ENCODE data around the gene SLC12A3. TPM values are rescaled to one million over a fixed set of nuclear protein-coding genes. Genes with fewer than 3 reads are reported as not detected.

Gene SLC12A3
- total RNA-seq, 1 experiment from 2014 or later, result not detected

DNA sequence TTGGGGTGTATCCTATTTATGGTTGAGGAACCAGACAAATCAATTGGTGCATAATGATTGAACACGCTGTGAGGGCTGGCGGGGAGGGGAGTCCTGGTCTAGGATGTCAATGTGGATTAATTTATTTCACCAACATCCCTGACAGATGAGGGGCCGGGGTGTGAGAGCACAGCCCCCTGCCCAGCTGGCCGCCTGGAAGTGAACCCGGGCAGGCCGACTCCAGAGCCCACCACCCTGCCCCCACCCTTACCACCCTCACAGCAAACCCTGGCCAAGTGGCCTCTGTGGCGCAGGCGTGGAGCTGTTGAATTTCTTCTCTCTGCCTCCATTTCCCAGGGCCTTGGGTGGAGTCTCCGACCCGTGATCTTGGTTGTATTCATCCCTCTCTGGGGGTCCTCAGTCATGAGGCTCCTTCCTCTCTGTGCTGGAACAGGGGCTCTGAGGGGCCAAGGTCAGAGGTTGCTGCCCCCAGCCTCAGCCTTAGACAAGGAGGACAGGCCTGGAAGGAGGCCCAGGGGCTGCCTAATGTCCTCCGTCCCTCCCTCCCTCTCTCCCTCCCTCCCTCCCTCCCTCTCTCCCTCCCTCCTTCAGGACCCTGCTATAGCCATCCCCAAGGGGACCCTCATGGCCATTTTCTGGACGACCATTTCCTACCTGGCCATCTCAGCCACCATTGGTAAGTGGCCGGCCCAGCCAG lies 12.6 kb downstream of the SLC12A3 start:
- Mint-ChIP-seq H3K27me3 (ENCODE audit: low read depth) (no peaks in the 10 kb centered on the region), H3K27ac (no peak overlapping the region), H3K4me3 (no peak overlapping the region), H3K36me3 (no peaks in the 10 kb centered on the region), H3K4me1 (no peaks in the 10 kb centered on the region), H3K9me3 (no peaks in the 10 kb centered on the region)
- ATAC-seq (no peak), DNase-seq (ENCODE audit: low spot score) (no peak)
- TF ChIP-seq ZNF396 (CRISPR knock-in tag; IDR thresholded peaks at IDR 0.05; ENCODE audit: borderline replicate concordance), result no peak
- ChIA-PET CTCF (interaction anchor here (0.6 to 2.4 kb wide), 2 partner anchors 9 to 266 kb away, joined by 3 to 7 read pairs; no protein-coding TSS in a partner anchor), POLR2A (no interaction called here)

DNA sequence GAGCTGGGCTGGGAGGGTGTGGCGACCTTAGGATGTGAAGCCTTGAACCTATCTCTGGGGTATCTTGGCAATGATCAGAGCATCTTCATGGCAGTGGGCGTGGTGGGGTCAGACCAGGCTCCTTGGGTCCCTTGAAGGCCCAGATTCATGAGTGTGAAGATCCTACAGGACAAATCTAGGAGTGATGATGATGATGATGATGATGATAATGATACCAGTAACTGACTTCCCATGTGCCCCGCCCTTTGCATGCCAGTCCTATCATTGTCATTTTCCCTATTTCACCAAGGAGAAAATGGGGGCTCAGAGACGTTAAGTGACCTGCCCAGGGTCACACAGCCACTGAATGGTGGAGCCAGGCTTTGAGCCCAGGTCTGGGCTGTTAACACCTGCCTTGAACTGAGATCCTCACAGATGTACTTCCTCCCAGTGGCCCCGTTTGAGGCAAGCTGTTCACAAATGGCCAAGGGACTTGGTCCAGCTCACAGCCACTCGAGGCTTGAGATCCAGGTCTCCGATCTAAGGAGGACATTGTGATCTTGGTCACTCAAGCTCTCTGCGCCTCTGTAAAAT lies 13.4 kb downstream of the SLC12A3 start:
- Mint-ChIP-seq H3K27ac (no peak overlapping the region), H3K4me3 (no peak overlapping the region), H3K27me3 (ENCODE audit: low read depth) (no peaks in the 10 kb centered on the region), H3K9me3 (no peaks in the 10 kb centered on the region), H3K36me3 (no peaks in the 10 kb centered on the region), H3K4me1 (no peaks in the 10 kb centered on the region)
- DNase-seq (ENCODE audit: low spot score) (no peak), ATAC-seq (no peak)
- TF ChIP-seq, protein P1, sequence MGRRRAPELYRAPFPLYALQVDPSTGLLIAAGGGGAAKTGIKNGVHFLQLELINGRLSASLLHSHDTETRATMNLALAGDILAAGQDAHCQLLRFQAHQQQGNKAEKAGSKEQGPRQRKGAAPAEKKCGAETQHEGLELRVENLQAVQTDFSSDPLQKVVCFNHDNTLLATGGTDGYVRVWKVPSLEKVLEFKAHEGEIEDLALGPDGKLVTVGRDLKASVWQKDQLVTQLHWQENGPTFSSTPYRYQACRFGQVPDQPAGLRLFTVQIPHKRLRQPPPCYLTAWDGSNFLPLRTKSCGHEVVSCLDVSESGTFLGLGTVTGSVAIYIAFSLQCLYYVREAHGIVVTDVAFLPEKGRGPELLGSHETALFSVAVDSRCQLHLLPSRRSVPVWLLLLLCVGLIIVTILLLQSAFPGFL (CRISPR knock-in tag; IDR thresholded peaks at IDR 0.05; ENCODE audit: borderline replicate concordance), result no peak
- TF ChIP-seq, protein P2, sequence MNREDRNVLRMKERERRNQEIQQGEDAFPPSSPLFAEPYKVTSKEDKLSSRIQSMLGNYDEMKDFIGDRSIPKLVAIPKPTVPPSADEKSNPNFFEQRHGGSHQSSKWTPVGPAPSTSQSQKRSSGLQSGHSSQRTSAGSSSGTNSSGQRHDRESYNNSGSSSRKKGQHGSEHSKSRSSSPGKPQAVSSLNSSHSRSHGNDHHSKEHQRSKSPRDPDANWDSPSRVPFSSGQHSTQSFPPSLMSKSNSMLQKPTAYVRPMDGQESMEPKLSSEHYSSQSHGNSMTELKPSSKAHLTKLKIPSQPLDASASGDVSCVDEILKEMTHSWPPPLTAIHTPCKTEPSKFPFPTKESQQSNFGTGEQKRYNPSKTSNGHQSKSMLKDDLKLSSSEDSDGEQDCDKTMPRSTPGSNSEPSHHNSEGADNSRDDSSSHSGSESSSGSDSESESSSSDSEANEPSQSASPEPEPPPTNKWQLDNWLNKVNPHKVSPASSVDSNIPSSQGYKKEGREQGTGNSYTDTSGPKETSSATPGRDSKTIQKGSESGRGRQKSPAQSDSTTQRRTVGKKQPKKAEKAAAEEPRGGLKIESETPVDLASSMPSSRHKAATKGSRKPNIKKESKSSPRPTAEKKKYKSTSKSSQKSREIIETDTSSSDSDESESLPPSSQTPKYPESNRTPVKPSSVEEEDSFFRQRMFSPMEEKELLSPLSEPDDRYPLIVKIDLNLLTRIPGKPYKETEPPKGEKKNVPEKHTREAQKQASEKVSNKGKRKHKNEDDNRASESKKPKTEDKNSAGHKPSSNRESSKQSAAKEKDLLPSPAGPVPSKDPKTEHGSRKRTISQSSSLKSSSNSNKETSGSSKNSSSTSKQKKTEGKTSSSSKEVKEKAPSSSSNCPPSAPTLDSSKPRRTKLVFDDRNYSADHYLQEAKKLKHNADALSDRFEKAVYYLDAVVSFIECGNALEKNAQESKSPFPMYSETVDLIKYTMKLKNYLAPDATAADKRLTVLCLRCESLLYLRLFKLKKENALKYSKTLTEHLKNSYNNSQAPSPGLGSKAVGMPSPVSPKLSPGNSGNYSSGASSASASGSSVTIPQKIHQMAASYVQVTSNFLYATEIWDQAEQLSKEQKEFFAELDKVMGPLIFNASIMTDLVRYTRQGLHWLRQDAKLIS (CRISPR knock-in tag; IDR thresholded peaks at IDR 0.05; ENCODE audit: borderline replicate concordance), result no peak
- TF ChIP-seq ZNF423 (CRISPR knock-in tag; IDR thresholded peaks at IDR 0.05) (no peak), ATF6 (CRISPR knock-in tag; IDR thresholded peaks at IDR 0.05) (no peak), NR1H2 (CRISPR knock-in tag; IDR thresholded peaks at IDR 0.05) (no peak), ZNF219 (CRISPR knock-in tag; IDR thresholded peaks at IDR 0.05; ENCODE audit: borderline replicate concordance) (no peak), JUN (CRISPR knock-in tag; IDR thresholded peaks at IDR 0.05) (no peak), ZNF425 (CRISPR knock-in tag; conservative IDR thresholded peaks at IDR 0.05) (no peak), MYBL2 (CRISPR knock-in tag; IDR thresholded peaks at IDR 0.05) (no peak), CBFB (CRISPR knock-in tag; IDR thresholded peaks at IDR 0.05; ENCODE audit: low read depth) (no peak)
- ChIA-PET CTCF (interaction anchor here (0.6 to 2.4 kb wide), 2 partner anchors 9 to 265 kb away, joined by 3 to 7 read pairs; no protein-coding TSS in a partner anchor), POLR2A (no interaction called here)

All from WTC11 (cell line).